Measurements from ENCODE around the gene C4orf54. TPM values are rescaled to one million over a fixed set of nuclear protein-coding genes. Genes with fewer than 3 reads are reported as not detected.
A peak's percentile ranks its signal among the peaks of the same experiment; 100 is the strongest.

C4orf54 gene
- total RNA-seq, 6 experiments from 2014 or later, result 0.02 to 0.19 (median 0.12) TPM; not detected in 2

DNA sequence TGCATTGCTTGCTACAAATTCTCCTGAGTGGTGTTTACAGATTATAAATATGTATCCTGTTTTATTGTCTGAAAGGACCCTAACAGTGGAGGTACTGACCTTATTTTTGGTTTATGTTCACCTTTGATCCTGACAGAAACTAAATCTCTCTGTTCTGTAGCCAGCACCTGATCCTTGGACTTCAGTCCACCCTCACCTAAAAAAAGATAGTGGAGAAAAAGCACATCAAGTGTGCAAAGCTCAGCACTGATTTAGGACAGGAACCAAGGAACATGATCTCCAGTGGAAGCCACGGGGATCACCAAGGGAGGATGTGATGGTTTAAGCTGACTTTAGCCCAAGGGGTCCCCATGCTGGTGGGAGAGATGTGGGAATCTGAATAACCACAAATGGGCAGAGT, 22.3 kb upstream of the C4orf54 start:
- Histone ChIP-seq H3K27ac (peak overlapping the region in 2 of 3 donors; percentile 38 to 63), H3K36me3 (no peaks in the 10 kb centered on the region), H3K9me3 (no peaks in the 10 kb centered on the region), H3K27me3 (no peaks in the 10 kb centered on the region), H3K4me1 (peaks cover 0 to 19% (median 0%) of the 10 kb centered on the region in 4 donors), H3K4me3 (no peak overlapping the region)
- intact Hi-C loops (cut with DNase I), result no loop called here
- WGBS (ENCODE audit: insufficient coverage, low coverage, low lambda C conversion rate, missing lambda C conversion rate), result 33% methylated on average over 1 of the region's 1 CpG
- DNase-seq (peak in 1 of 3 donors; percentile 58), ATAC-seq (peak; percentile 63 to 83 (median 78))
- TF ChIP-seq, protein P1, sequence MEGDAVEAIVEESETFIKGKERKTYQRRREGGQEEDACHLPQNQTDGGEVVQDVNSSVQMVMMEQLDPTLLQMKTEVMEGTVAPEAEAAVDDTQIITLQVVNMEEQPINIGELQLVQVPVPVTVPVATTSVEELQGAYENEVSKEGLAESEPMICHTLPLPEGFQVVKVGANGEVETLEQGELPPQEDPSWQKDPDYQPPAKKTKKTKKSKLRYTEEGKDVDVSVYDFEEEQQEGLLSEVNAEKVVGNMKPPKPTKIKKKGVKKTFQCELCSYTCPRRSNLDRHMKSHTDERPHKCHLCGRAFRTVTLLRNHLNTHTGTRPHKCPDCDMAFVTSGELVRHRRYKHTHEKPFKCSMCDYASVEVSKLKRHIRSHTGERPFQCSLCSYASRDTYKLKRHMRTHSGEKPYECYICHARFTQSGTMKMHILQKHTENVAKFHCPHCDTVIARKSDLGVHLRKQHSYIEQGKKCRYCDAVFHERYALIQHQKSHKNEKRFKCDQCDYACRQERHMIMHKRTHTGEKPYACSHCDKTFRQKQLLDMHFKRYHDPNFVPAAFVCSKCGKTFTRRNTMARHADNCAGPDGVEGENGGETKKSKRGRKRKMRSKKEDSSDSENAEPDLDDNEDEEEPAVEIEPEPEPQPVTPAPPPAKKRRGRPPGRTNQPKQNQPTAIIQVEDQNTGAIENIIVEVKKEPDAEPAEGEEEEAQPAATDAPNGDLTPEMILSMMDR (IDR thresholded peaks at IDR 0.05), result no peak
- TF ChIP-seq POLR2A (IDR thresholded peaks at IDR 0.05), result no peak

DNA sequence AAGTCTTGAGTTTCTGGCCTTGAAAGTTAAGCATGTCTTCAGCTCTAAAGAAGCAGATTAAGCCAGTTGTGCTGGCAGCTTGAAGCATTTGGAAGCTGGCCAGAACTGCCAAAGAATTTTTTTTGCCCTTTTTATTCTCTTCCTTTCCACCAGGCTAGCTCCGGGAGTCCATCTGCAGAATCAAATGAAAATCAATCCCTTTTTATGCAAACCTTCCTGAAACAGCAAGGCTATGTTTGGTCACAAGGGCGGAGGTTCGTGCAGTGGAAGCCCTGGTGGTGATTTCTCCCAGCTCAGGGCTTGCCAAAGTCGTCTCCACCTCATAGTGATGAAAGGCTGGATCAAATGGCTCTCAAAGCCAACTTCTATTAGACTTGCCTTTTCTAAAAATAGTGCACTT, 21.6 kb upstream of the C4orf54 start:
- Histone ChIP-seq H3K27me3 (no peaks in the 10 kb centered on the region), H3K4me3 (no peak overlapping the region), H3K9me3 (no peaks in the 10 kb centered on the region), H3K4me1 (peaks cover 0 to 19% (median 0%) of the 10 kb centered on the region in 4 donors), H3K36me3 (no peaks in the 10 kb centered on the region), H3K27ac (peak overlapping the region in 1 of 3 donors; percentile 63)
- TF ChIP-seq, protein P1 (IDR thresholded peaks at IDR 0.05), result peak in 3 of 4 donors; percentile 9 to 36 (median 16)
- no peak for TF ChIP-seq POLR2A (IDR thresholded peaks at IDR 0.05)
- peak; percentile 55 to 91 (median 86) for DNase-seq
- intact Hi-C loops (cut with DNase I), result no loop called here
- 16% methylated on average over 4 of the region's 4 CpGs for WGBS (ENCODE audit: insufficient coverage, low coverage, low lambda C conversion rate, missing lambda C conversion rate)
- peak; percentile 95 to 99 (median 96) for ATAC-seq

DNA sequence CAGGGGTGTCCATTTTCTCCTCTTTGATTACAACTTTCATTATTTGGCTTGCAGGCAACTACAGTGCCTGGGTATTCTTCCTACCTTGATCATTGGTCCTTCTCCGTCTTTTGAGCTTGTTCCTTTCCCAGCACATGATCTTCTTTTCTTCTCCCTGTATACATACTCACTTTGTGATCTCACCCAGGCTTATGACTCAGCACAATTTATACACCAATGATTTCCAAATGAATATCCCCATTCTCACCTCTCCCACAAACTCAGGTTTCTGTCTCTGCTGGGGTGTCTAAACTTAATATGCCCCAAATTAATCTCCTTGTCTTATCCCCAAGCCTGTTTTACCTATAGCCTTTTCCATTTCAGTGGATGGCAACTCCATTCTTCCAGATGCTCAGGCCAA, 19.5 kb upstream of the C4orf54 start:
- ATAC-seq, result no peak
- intact Hi-C loops (cut with DNase I), result no loop called here
- WGBS (ENCODE audit: insufficient coverage, low coverage, low lambda C conversion rate, missing lambda C conversion rate), result 69% methylated on average over 1 of the region's 1 CpG

DNA sequence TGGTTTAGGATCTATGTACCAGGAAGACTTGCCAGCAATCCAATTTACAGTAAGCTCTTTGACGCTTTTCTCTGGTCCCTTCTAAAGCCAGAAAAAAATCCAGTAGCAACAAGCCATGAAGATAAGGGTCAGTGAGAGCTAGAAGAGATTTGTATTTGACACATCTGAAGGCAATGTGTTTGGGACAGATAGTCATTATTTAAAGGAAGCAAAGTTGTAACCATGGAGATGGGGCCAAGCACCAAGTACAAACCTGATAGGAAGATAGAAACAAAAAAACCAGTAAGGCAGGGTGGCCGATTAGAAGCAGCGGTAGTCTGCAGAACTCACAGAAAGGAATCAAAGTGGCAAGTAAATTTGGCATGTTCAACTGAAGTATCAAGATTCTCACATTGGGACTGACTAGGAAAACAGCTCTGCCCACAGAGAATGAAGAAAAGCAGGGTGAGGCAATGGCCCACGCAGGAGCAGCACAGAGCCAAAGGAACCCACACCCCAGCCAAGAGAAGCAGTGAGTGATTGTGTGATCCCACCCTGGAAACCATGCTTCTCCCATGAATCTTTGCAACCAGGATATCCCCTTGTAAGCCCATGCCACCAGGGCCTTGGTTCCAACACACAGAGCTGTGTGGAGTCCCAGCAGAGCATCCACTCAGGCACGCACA, 12.9 kb upstream of the C4orf54 start:
- DNase-seq (no peak), ATAC-seq (peak in 1 of 4 donors; percentile 17)
- no peaks in the 10 kb centered on the region for H3K27me3 ChIP-seq
- no peaks in the 10 kb centered on the region for H3K36me3 ChIP-seq
- H3K27ac ChIP-seq, result no peak overlapping the region
- 60% methylated on average over 4 of the region's 5 CpGs for WGBS (ENCODE audit: insufficient coverage, low coverage, low lambda C conversion rate, missing lambda C conversion rate)
- TF ChIP-seq POLR2A (IDR thresholded peaks at IDR 0.05), result no peak
- TF ChIP-seq, protein P1 (IDR thresholded peaks at IDR 0.05), result no peak
- no peaks in the 10 kb centered on the region for H3K4me1 ChIP-seq
- H3K4me3 ChIP-seq, result no peak overlapping the region
- intact Hi-C loops (cut with DNase I), result no loop called here
- H3K9me3 ChIP-seq, result no peaks in the 10 kb centered on the region

More for the DNA sequence above, 19.5 kb upstream of the C4orf54 start:
- peaks cover 0 to 19% (median 0%) of the 10 kb centered on the region in 4 donors for H3K4me1 ChIP-seq
- TF ChIP-seq, protein P1 (IDR thresholded peaks at IDR 0.05), result no peak
- TF ChIP-seq POLR2A (IDR thresholded peaks at IDR 0.05), result no peak
- no peaks in the 10 kb centered on the region for H3K27me3 ChIP-seq
- H3K9me3 ChIP-seq, result no peaks in the 10 kb centered on the region
- no peak overlapping the region for H3K4me3 ChIP-seq
- no peak overlapping the region for H3K27ac ChIP-seq
- DNase-seq, result no peak
- H3K36me3 ChIP-seq, result no peaks in the 10 kb centered on the region

Measured in right lobe of liver (tissue), 6 donors.